Left forelimb (tissue), 1 donor: ENCODE data around the gene KIF21B.

ENCODE experiments used
- DNase-seq: peaks from one replicate; pipeline ENCODE4 v3.0.0-alpha.2; 2018; ENCODE audit warnings: low spot score

KIF21B gene

DNA sequence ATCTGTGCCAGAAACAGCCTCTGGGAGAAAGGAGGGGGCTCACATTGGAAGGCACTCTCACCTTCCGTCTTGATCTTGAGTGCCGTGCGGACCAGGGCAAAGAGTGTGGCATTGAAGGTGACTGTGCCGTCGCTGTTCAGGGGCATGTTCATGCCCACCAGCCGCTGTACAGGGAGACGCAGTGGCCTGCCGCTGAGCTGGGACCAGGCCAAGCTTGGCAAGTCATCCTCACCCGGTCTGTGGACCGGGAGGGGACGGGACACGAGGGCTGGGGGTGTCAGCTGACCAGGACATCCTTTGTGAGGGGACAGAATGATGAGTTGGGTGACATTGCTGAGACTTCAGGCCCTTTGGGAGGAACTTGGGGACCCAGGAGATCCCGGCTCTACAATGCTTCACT, 25.0 kb upstream of the KIF21B start:
- no peak for DNase-seq

DNA sequence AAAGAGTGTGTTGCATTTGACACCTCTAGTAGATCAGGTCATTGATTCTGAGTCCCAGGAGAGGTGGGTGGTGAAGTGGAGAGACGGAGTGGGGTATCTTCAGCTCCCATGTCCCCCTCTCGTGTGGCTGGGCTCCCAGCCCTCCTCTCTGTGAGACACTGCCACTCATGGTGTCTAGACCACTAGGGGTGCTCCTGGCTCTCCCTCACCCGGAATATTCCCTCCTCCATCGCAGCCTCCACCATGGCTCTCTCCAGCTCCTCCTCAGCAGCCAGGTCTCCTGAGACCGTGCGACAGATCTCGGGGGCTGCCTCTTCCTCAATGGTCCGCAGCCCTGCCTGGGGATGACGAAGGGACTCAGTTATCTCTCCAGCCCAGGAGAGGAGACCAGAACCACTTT, 20.6 kb upstream of the KIF21B start:
- no peak for DNase-seq

DNA sequence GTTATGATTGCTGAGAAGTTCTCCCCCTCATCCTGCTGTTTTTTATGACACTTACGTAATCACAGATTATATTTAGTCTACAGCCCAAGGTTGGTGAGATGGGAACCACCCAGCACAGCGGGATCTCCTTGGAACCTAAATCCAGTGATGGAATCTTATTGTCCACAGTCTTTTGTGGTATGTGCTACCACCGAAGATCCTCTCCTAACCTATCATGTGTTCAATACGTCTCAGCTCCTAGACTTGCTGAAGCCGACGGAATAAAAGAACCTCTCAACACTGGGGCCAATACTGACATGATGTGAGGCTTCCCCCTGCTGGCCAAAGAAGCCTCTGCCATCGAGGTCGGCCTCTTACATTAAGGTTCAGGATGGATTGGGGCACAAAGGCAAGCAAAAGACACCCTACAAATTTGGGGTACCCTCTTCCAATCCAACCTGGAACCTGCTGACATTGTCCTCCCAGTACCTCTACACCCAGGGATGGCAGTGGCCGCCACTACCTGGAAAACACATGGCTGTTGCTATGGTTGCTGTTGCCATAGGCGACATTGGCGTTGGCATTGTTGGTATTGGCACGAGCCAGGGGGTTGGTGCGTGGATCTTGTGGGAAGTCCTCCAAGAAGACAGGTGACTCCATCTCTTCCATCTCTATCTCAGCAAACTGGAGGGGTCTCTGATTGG, 19.4 kb upstream of the KIF21B start:
- no peak for DNase-seq

GRCh38 chr1:201041011-201041410, 17.5 kb upstream of the KIF21B start:
- DNase-seq: no peak

DNA sequence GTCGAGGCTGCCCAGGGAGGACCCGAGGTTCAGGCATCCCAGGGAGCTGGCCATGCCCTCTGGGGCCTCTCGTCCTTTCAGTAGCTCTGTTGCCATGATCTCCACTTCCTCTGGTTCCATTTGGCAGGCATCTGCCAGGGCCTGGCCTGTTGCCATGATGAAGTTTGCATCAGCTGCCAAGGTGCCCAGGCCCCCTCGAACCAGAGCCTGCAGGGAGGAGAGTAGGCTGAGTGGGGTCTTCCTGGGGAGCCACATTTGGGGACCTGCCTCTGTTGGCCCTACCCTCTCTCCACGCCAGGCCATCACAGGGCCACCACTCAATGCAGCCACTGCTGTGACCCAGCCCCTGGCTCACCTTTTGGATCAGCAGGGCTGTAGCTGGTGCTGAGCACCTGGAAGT, 16.4 kb upstream of the KIF21B start:
- no peak for DNase-seq

GRCh38 chr1:201039418-201039817, 15.9 kb upstream of the KIF21B start:
- no peak for DNase-seq

GRCh38 chr1:201038186-201038876, 14.8 kb upstream of the KIF21B start:
- DNase-seq: no peak

DNA sequence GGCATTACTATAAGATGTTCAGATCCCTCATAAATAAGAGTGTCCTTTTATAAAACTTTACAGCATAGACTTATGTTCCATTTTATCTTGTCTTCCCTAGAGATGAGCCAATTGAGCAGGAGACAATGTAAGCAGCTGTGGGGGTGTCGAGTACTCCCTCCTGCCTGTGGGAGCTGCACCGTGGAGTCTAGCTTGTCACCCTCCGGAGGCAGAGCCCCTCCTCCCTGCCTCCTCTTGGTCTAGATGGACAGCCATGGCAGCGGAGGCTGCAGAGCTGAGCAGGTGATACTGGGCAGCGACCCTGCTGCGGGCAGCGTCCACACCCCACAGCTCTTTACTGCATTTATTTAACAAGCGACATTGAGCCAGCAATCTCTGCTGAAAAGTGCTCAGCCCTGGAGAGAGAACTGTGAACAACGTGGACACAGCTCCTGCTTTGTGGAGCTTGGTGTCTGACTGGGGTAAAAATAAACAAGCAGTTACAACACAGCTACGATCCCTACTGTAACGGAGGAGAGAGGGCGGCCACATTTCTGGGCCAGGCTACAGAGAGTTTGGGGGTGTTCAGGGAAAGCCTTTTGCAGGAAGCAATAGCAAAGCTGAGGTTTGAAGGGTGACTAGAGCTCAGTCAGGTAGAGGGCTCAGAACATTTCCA, 12.8 kb upstream of the KIF21B start:
- no peak for DNase-seq

GRCh38 chr1:201034671-201035070, 11.2 kb upstream of the KIF21B start:
- DNase-seq: no peak

DNA sequence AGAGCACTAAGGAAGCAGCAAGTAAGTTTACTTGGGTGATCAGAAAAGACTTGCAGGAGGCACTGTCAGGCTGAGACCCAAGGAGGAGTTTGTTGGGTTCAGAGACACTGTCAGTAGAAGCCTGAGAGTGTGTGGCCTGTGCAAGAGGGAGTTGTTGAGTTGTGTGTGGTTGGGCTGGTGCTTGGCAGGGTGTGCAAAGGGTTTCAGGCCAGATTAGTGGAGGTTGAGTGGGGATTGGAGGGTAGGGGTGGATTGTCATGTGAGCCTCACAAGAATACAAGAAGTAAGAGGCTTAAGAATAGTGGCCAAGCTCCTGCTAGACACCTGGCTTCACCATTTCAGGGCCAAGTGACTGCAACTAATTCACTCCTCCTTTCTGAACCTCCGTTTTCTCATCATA, 8.9 kb upstream of the KIF21B start:
- DNase-seq: no peak

- no peak for DNase-seq
Measured at GRCh38 chr1:201028461-201028889, 5.0 kb upstream of the KIF21B start.

- no peak for DNase-seq
Measured at GRCh38 chr1:201026836-201027235, 3.3 kb upstream of the KIF21B start.

DNA sequence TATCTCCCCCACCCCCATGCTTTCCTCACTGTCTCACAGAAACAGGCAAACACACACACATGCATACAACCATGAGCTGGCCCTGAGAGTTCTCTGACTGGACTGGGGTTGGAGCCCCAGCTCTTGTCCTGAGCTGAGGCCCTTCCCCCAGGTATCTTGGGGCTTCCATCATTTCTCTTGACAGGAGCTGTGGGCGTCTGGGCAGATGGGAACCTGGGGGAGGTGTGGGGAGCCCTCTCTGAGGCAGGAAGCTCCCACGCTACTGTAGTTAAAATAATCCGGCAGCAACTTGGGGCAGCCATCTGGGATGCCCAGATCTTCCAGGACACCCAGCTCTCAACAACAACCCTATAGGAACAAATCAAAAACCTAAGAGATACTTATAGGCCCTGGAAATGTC, 2.7 kb upstream of the KIF21B start:
- no peak for DNase-seq

DNA sequence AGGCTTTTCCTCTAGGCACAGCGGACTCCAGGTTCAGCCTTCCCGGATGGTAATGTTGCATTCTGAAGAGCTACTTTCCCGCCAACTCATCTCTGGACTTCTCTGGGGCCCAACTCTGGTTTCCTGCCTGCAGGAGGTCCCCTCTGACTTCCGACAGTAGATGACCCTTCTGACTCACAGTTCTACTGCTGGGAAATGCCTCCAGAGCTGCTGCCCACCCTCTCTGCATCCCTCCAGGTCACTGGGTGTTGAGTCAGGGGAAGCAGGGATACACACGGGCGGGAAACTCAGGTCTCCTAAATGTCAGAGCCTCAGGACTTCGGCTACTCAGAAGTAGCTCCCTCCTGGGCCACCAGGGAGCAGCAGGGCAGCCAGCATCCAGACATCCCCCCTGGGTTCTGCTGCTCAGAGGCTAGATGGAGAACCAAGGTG, 2.1 kb upstream of the KIF21B start:
- no peak for DNase-seq

- DNase-seq: no peak
Measured at GRCh38 chr1:201024625-201024998, 1.1 kb upstream of the KIF21B start.

GRCh38 chr1:201023920-201024624, 558 bp upstream of the KIF21B start:
- no peak for DNase-seq

GRCh38 chr1:201022820-201023516, 546 bp downstream of the KIF21B start:
- no peak for DNase-seq

GRCh38 chr1:201022493-201022819, 1.1 kb downstream of the KIF21B start:
- no peak for DNase-seq

- DNase-seq: no peak
Measured at GRCh38 chr1:201021630-201022492, 1.7 kb downstream of the KIF21B start.

DNA sequence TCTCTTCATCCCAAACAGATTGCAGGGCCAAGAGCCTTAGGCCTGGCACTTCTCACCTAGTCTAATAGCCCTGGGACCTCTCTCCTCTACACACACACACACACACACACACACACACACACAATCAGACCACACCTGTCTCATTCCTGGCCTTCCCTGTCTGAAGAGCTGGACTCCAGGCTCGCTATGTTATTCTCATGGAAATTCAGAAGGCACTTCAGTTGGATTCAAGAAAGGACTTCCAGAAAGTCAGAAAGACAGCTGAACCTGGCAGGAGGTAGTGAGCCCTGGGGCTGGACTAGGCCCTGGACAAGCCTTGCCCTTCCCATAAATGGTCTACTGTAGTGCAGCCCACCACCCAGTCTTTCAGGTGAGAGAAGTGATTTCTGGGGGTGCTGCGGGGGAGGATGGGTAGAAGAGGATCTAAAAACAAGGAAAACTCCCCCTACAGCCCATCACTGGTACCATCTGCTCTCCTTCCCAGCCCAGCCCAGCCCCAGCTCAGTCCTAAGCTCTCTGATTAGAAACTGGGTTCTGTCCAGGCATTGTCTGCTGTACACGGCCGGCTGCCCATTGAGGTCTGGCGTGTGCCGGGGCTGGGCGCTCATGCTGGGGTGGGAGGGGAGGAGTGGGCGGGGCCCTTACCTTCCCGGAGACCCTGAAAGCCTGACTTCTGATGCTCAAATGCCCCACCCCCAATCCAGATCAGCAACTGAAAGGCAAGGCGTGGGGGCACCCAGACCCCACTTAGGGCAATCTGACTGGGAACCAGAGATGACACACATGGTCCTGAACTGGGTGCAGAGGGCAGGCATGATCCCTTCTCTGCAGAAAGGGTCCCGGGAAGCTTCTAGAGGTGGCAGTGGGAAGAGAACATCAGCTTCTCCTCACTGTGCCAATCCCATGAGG, 2.5 kb downstream of the KIF21B start:
- no peak for DNase-seq
